Transverse colon (tissue), 3 donors: ENCODE results near the gene OR5P2.

Source experiments
- EP300 ChIP-seq: sonication (generic); formaldehyde crosslinking; IDR thresholded peaks from one replicate; pipeline ENCODE4 v1.6.1; 2017; ENCODE audit warnings: antibody characterized with exemption, low read depth
- POLR2A ChIP-seq: fragments of 450-650 bp; IDR thresholded peaks from one replicate; pipeline ENCODE4 v1.6.1; 2016; ENCODE audit warnings: antibody characterized with exemption, mild to moderate bottlenecking, moderate library complexity
- TF ChIP-seq, protein P1 (sequence below), 5 experiments: fragments of 200-600 bp in 3 of 5; fragments of 450-650 bp in 2 of 5; sonication (generic) in 3 of 5; IDR thresholded peaks; 1 replicate in 2 of 5; 2 replicates in 3 of 5; pipeline ENCODE4 v1.5.1; 2016 to 2017; ENCODE audit warnings: antibody characterized with exemption in 5 of 5, inconsistent platforms in 3 of 5, mild to moderate bottlenecking in 2 of 5, moderate library complexity in 1 of 5

DNA sequence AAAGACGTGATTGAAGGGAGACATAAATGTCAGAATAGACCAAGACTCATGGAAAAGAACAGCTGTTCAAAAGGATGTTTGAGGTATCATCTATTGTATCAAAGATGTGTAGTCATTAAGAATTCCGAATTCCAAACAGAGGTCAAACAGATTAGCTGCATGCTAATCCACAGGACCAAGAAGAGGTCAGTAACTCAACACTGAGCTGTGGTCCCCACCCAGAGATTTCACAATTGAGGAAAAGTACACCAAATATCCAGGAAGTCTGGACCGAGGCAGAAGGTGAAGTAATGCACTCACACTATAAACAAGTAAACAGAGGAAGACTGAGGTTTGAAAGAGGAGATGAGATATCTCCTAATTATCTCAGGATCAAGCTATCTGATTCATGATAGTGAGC lies 29.6 kb upstream of the OR5P2 start:
- TF ChIP-seq, protein P1, sequence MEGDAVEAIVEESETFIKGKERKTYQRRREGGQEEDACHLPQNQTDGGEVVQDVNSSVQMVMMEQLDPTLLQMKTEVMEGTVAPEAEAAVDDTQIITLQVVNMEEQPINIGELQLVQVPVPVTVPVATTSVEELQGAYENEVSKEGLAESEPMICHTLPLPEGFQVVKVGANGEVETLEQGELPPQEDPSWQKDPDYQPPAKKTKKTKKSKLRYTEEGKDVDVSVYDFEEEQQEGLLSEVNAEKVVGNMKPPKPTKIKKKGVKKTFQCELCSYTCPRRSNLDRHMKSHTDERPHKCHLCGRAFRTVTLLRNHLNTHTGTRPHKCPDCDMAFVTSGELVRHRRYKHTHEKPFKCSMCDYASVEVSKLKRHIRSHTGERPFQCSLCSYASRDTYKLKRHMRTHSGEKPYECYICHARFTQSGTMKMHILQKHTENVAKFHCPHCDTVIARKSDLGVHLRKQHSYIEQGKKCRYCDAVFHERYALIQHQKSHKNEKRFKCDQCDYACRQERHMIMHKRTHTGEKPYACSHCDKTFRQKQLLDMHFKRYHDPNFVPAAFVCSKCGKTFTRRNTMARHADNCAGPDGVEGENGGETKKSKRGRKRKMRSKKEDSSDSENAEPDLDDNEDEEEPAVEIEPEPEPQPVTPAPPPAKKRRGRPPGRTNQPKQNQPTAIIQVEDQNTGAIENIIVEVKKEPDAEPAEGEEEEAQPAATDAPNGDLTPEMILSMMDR (IDR thresholded peaks at IDR 0.05): no peak
- no peak for TF ChIP-seq EP300
- no peak for TF ChIP-seq POLR2A
